AG09319 (cell line): ENCODE data around the gene P2RX1.

Source experiments
- DNase-seq: peaks from one replicate; pipeline ENCODE4 v3.0.0-alpha.2; 2010; ENCODE audit warnings: low read depth; ENCODE audit errors: extremely low read depth
- CTCF ChIP-seq: IDR thresholded peaks from 2 replicates; pipeline ENCODE4 v1.5.1; 2011; ENCODE audit warnings: low read depth, mild to moderate bottlenecking, inconsistent platforms, low read length, moderate library complexity

P2RX1 gene

GRCh38 chr17:3961564-3962047, 45.3 kb upstream of the P2RX1 start:
- no peak for TF ChIP-seq CTCF

GRCh38 chr17:3960764-3961163, 44.5 kb upstream of the P2RX1 start:
- DNase-seq = no peak
- no peak for TF ChIP-seq CTCF

More at GRCh38 chr17:3961564-3962047, 45.3 kb upstream of the P2RX1 start:
- no peak for DNase-seq

- no peak for TF ChIP-seq CTCF
- no peak for DNase-seq
These were observed 43.8 kb upstream of the P2RX1 start for GRCh38 chr17:3959921-3960601.

GRCh38 chr17:3959295-3959899, 43.1 kb upstream of the P2RX1 start:
- TF ChIP-seq CTCF = no peak
- no peak for DNase-seq

GRCh38 chr17:3957735-3958599, 41.7 kb upstream of the P2RX1 start:
- DNase-seq = no peak
- TF ChIP-seq CTCF = no peak

GRCh38 chr17:3956983-3957382, 40.7 kb upstream of the P2RX1 start:
- no peak for DNase-seq
- TF ChIP-seq CTCF = no peak
